NOMO-1 treated with DMSO at 0.1 percent for 48 hours (cell line): ENCODE results near the gene GGACT.

ENCODE experiments used
- DNase-seq: peaks from one replicate; lab custom pipeline; 2025; ENCODE audit not compliant: unreplicated experiment; lab: John Stamatoyannopoulos, UW

Gene GGACT

GRCh38 chr13:100483139-100483538, 105.5 kb downstream of the GGACT start:
- no peak for DNase-seq

GRCh38 chr13:100480676-100481075, 107.9 kb downstream of the GGACT start:
- DNase-seq, result no peak
